Measurements from ENCODE around the gene ADARB1.

GRCh38 chr21:45125357-45125756, 51.0 kb downstream of the ADARB1 start:
- TF ChIP-seq CTCF (IDR thresholded peaks at IDR 0.05; ENCODE audit: control extremely low read depth in 1 of 3, insufficient read depth in 1 of 3, low read depth in 1 of 3, low read length in 3 of 3): no peak
- TF ChIP-seq MAFK (IDR thresholded peaks at IDR 0.05; ENCODE audit: low read depth, low read length): no peak
- TF ChIP-seq NRF1 (IDR thresholded peaks at IDR 0.05; ENCODE audit: low read depth, low read length): no peak
- TF ChIP-seq RXRA (IDR thresholded peaks at IDR 0.05; ENCODE audit: insufficient read depth, low read depth, low read length): no peak
- no peak for TF ChIP-seq SIN3A (conservative IDR thresholded peaks at IDR 0.05 in 1 of 2, IDR thresholded peaks at IDR 0.05 in 1 of 2; ENCODE audit: low read depth in 1 of 2, low read length in 2 of 2)
- no peak for TF ChIP-seq YY1 (IDR thresholded peaks at IDR 0.05; ENCODE audit: low read depth, low read length)
- TF ChIP-seq HDAC2 (IDR thresholded peaks at IDR 0.05; ENCODE audit: borderline replicate concordance in 1 of 2, low read depth in 2 of 2, low read length in 2 of 2): no peak
- no peak for TF ChIP-seq USF2 (IDR thresholded peaks at IDR 0.05; ENCODE audit: low read length)
- no peak for TF ChIP-seq JUND (IDR thresholded peaks at IDR 0.05; ENCODE audit: low read length)
- no peak for TF ChIP-seq ATF2 (IDR thresholded peaks at IDR 0.05; ENCODE audit: low read length)
- no peak for TF ChIP-seq TEAD4 (IDR thresholded peaks at IDR 0.05; ENCODE audit: low read depth, low read length)
- TF ChIP-seq SP1 (IDR thresholded peaks at IDR 0.05; ENCODE audit: low read depth, low read length): no peak
- TF ChIP-seq POLR2AphosphoS5 (IDR thresholded peaks at IDR 0.05; ENCODE audit: low read depth, low read length): no peak

Data from H1 (cell line).